Stimulated activated effector memory CD8-positive, alpha-beta T cell treated with anti-CD3 and anti-CD28 coated beads, Interleukin-12 subunit alpha, Interleukin-12 subunit beta, amount 100 ng/mL, for 72 hours (primary cell): ENCODE data around the gene DOLK.
A peak's percentile ranks its signal among the peaks of the same experiment; 100 is the strongest.
"Not testable (repeated sequence)": the region's sequence is repeated elsewhere in the genome, so short reads cannot be mapped to it uniquely, and the experiment has no call there.

ENCODE experiments used
- ATAC-seq: fragments of 150-1000 bp; cut with Tn5 transposase; 2 replicates; pipeline ENCODE4 v1.10.0; 2021
- DNase-seq, 2 donors: peaks; one replicate each; pipeline ENCODE4 v3.0.0; 2021 to 2022; ENCODE audit warnings: low spot score in 2 of 2
- H3K27ac Mint-ChIP-seq: one replicate; pipeline ENCODE4 v1.8.0; 2022; ENCODE audit warnings: mild to moderate bottlenecking, mixed read lengths
- H3K36me3 Mint-ChIP-seq: one replicate; pipeline ENCODE4 v1.8.0; 2022; ENCODE audit warnings: mild to moderate bottlenecking, mixed read lengths
- H3K4me1 Mint-ChIP-seq: one replicate; pipeline ENCODE4 v1.8.0; 2022; ENCODE audit warnings: mixed read lengths
- H3K4me3 Mint-ChIP-seq: one replicate; pipeline ENCODE4 v1.8.0; 2022; ENCODE audit warnings: mild to moderate bottlenecking, mixed read lengths
- H3K9me3 Mint-ChIP-seq: one replicate; pipeline ENCODE4 v1.8.0; 2022; ENCODE audit warnings: mixed read lengths

DOLK gene

GRCh38 chr9:128947527-128948301 is at the start of gene DOLK, which contains the start of gene NUP188:
DOLK (minus strand) TSS chr9:128947603; CDS start chr9:128947303, 300 bp downstream.
NUP188 (plus strand) TSS chr9:128947699; CDS start chr9:128947720, 21 bp downstream.
- peak within 1 kb of the TSS; percentile 98 for H3K27ac Mint-ChIP-seq
- DNase-seq (peak; percentile 100), ATAC-seq (peak; percentile 87)
- peaks cover 65% of the 10 kb centered on the region for H3K36me3 Mint-ChIP-seq
- no peaks in the 10 kb centered on the region for H3K9me3 Mint-ChIP-seq
- peaks cover 22% of the 10 kb centered on the region for H3K4me1 Mint-ChIP-seq
- peak within 1 kb of the TSS; percentile 96 for H3K4me3 Mint-ChIP-seq

- Mint-ChIP-seq H3K4me1 (no peaks in the 10 kb centered on the region), H3K36me3 (peaks cover 100% of the 10 kb centered on the region), H3K9me3 (no peaks in the 10 kb centered on the region), H3K27ac (no peak overlapping the region), H3K4me3 (no peak overlapping the region)
- DNase-seq (no peak), ATAC-seq (no peak)
These were observed 48.4 kb upstream of the DOLK start for GRCh38 chr9:128995791-128996190.

- Mint-ChIP-seq H3K36me3 (peaks cover 100% of the 10 kb centered on the region), H3K4me3 (no peak overlapping the region), H3K9me3 (no peaks in the 10 kb centered on the region), H3K27ac (no peak overlapping the region), H3K4me1 (no peaks in the 10 kb centered on the region)
- ATAC-seq = no peak
- no peak for DNase-seq
These were observed 45.6 kb upstream of the DOLK start for GRCh38 chr9:128992995-128993394.

- Mint-ChIP-seq H3K36me3 (peaks cover 100% of the 10 kb centered on the region), H3K4me3 (no peak overlapping the region), H3K9me3 (no peaks in the 10 kb centered on the region), H3K4me1 (no peaks in the 10 kb centered on the region), H3K27ac (no peak overlapping the region)
- DNase-seq (no peak), ATAC-seq (no peak)
These were observed 40.4 kb upstream of the DOLK start for GRCh38 chr9:128987805-128988204.

- no peak for DNase-seq
- Mint-ChIP-seq H3K36me3 (peaks cover 100% of the 10 kb centered on the region), H3K4me3 (no peak overlapping the region), H3K9me3 (no peaks in the 10 kb centered on the region), H3K4me1 (no peaks in the 10 kb centered on the region), H3K27ac (no peak overlapping the region)
- ATAC-seq = no peak
These were observed 39.3 kb upstream of the DOLK start for GRCh38 chr9:128986671-128987070.

- H3K4me1 Mint-ChIP-seq = no peaks in the 10 kb centered on the region
- no peak for ATAC-seq
- no peak overlapping the region for H3K27ac Mint-ChIP-seq
- no peak for DNase-seq
- no peaks in the 10 kb centered on the region for H3K9me3 Mint-ChIP-seq
- H3K36me3 Mint-ChIP-seq = peaks cover 100% of the 10 kb centered on the region
- no peak overlapping the region for H3K4me3 Mint-ChIP-seq
These were observed 36.1 kb upstream of the DOLK start for GRCh38 chr9:128983536-128983935.

- Mint-ChIP-seq H3K27ac (no peak overlapping the region), H3K4me1 (no peaks in the 10 kb centered on the region)
- ATAC-seq = no peak
These were observed 31.7 kb upstream of the DOLK start for GRCh38 chr9:128979111-128979510.

GRCh38 chr9:128972956-128973355 is 25.6 kb upstream of the DOLK start:
- Mint-ChIP-seq H3K36me3 (peaks cover 100% of the 10 kb centered on the region), H3K27ac (no peak overlapping the region), H3K4me1 (no peaks in the 10 kb centered on the region), H3K4me3 (no peak overlapping the region), H3K9me3 (no peaks in the 10 kb centered on the region)
- DNase-seq (no peak), ATAC-seq (no peak)

More at GRCh38 chr9:128979111-128979510, 31.7 kb upstream of the DOLK start:
- no peak for DNase-seq
- peaks cover 100% of the 10 kb centered on the region for H3K36me3 Mint-ChIP-seq
- H3K4me3 Mint-ChIP-seq = no peak overlapping the region
- no peaks in the 10 kb centered on the region for H3K9me3 Mint-ChIP-seq

GRCh38 chr9:128969491-128969890 is 22.1 kb upstream of the DOLK start:
- H3K4me3 Mint-ChIP-seq = no peak overlapping the region
- H3K4me1 Mint-ChIP-seq = no peaks in the 10 kb centered on the region
- H3K27ac Mint-ChIP-seq = no peak overlapping the region
- peaks cover 100% of the 10 kb centered on the region for H3K36me3 Mint-ChIP-seq
- no peaks in the 10 kb centered on the region for H3K9me3 Mint-ChIP-seq
- DNase-seq (no peak), ATAC-seq (no peak)

GRCh38 chr9:128961403-128961802 is 14.0 kb upstream of the DOLK start:
- H3K36me3 Mint-ChIP-seq = peaks cover 100% of the 10 kb centered on the region
- not testable (repeated sequence) for ATAC-seq, H3K9me3 Mint-ChIP-seq, H3K4me1 Mint-ChIP-seq, H3K4me3 Mint-ChIP-seq, H3K27ac Mint-ChIP-seq, DNase-seq

- Mint-ChIP-seq H3K36me3 (peaks cover 60% of the 10 kb centered on the region), H3K4me1 (peaks cover 22% of the 10 kb centered on the region), H3K9me3 (no peaks in the 10 kb centered on the region), H3K27ac (peak overlapping the region; percentile 98), H3K4me3 (peak overlapping the region; percentile 96)
- no peak for DNase-seq
- ATAC-seq = no peak
These were observed 201 bp downstream of the DOLK start for GRCh38 chr9:128947277-128947526.

GRCh38 chr9:128946571-128947276 is 679 bp downstream of the DOLK start:
- ATAC-seq = peak; percentile 32
- H3K9me3 Mint-ChIP-seq = no peaks in the 10 kb centered on the region

GRCh38 chr9:128945798-128946501 is 1.5 kb downstream of the DOLK start:
- DNase-seq (no peak), ATAC-seq (no peak)
- peak overlapping the region; percentile 98 for H3K27ac Mint-ChIP-seq
- no peaks in the 10 kb centered on the region for H3K9me3 Mint-ChIP-seq
- H3K36me3 Mint-ChIP-seq = peaks cover 48% of the 10 kb centered on the region
- H3K4me1 Mint-ChIP-seq = peaks cover 22% of the 10 kb centered on the region
- H3K4me3 Mint-ChIP-seq = peak overlapping the region; percentile 96

More at GRCh38 chr9:128946571-128947276, 679 bp downstream of the DOLK start:
- peaks cover 22% of the 10 kb centered on the region for H3K4me1 Mint-ChIP-seq
- peaks cover 55% of the 10 kb centered on the region for H3K36me3 Mint-ChIP-seq
- DNase-seq = no peak
- H3K27ac Mint-ChIP-seq = peak overlapping the region; percentile 98
- peak overlapping the region; percentile 96 for H3K4me3 Mint-ChIP-seq

GRCh38 chr9:128944966-128945365 is 2.4 kb downstream of the DOLK start:
- H3K4me1 Mint-ChIP-seq = peaks cover 22% of the 10 kb centered on the region
- not testable (repeated sequence) for H3K4me3 Mint-ChIP-seq, H3K9me3 Mint-ChIP-seq, DNase-seq, ATAC-seq
- peaks cover 38% of the 10 kb centered on the region for H3K36me3 Mint-ChIP-seq
- H3K27ac Mint-ChIP-seq = peak overlapping the region; percentile 43

GRCh38 chr9:128943832-128944620 is 3.4 kb downstream of the DOLK start:
- H3K9me3 Mint-ChIP-seq = no peaks in the 10 kb centered on the region
- peaks cover 22% of the 10 kb centered on the region for H3K4me1 Mint-ChIP-seq
- no peak for ATAC-seq
- no peak for DNase-seq
- peak overlapping the region; percentile 43 for H3K27ac Mint-ChIP-seq
- no peak overlapping the region for H3K4me3 Mint-ChIP-seq
- peaks cover 28% of the 10 kb centered on the region for H3K36me3 Mint-ChIP-seq
